ENCODE measurements around the gene BMPR2. TPM values are rescaled to one million over a fixed set of nuclear protein-coding genes. Genes with fewer than 3 reads are reported as not detected.

The BMPR2 gene
- total RNA-seq, 1 experiment from 2014 or later = 27.4 TPM

- Mint-ChIP-seq H3K9me3 (ENCODE audit: unreplicated experiment) (no peaks in the 10 kb centered on the region), H3K27me3 (ENCODE audit: insufficient read depth, unreplicated experiment) (no peaks in the 10 kb centered on the region), H3K27ac (ENCODE audit: low read depth, unreplicated experiment) (no peak overlapping the region), H3K4me3 (ENCODE audit: unreplicated experiment) (no peak overlapping the region), H3K36me3 (ENCODE audit: insufficient read depth, unreplicated experiment) (no peaks in the 10 kb centered on the region), H3K4me1 (ENCODE audit: insufficient read depth, unreplicated experiment) (peaks cover 3% of the 10 kb centered on the region)
- TF ChIP-seq, protein P1, sequence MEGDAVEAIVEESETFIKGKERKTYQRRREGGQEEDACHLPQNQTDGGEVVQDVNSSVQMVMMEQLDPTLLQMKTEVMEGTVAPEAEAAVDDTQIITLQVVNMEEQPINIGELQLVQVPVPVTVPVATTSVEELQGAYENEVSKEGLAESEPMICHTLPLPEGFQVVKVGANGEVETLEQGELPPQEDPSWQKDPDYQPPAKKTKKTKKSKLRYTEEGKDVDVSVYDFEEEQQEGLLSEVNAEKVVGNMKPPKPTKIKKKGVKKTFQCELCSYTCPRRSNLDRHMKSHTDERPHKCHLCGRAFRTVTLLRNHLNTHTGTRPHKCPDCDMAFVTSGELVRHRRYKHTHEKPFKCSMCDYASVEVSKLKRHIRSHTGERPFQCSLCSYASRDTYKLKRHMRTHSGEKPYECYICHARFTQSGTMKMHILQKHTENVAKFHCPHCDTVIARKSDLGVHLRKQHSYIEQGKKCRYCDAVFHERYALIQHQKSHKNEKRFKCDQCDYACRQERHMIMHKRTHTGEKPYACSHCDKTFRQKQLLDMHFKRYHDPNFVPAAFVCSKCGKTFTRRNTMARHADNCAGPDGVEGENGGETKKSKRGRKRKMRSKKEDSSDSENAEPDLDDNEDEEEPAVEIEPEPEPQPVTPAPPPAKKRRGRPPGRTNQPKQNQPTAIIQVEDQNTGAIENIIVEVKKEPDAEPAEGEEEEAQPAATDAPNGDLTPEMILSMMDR (IDR thresholded peaks at IDR 0.05; ENCODE audit: unreplicated experiment) = no peak
- intact Hi-C loops (cut with micrococcal nuclease) = no loop called here
- BruUV-seq (replicated peaks) = no TSS peak
- DNase-seq (ENCODE audit: unreplicated experiment) = no peak
- POLR2A ChIA-PET = no interaction called here
- CTCF ChIA-PET = no interaction called here
Observed at GRCh38 chr2:202604699-202605098, 228.6 kb downstream of the BMPR2 start.

- H3K9me3 Mint-ChIP-seq (ENCODE audit: unreplicated experiment) = no peaks in the 10 kb centered on the region
- DNase-seq (ENCODE audit: unreplicated experiment) = peak; percentile 8
- TF ChIP-seq, protein P1 (IDR thresholded peaks at IDR 0.05; ENCODE audit: unreplicated experiment) = no peak
- no peak overlapping the region for H3K27ac Mint-ChIP-seq (ENCODE audit: low read depth, unreplicated experiment)
- intact Hi-C loops (cut with micrococcal nuclease) = no loop called here
- ChIA-PET POLR2A (no interaction called here), CTCF (no interaction called here)
- H3K36me3 Mint-ChIP-seq (ENCODE audit: insufficient read depth, unreplicated experiment) = no peaks in the 10 kb centered on the region
- peaks cover 8% of the 10 kb centered on the region for H3K4me1 Mint-ChIP-seq (ENCODE audit: insufficient read depth, unreplicated experiment)
- H3K4me3 Mint-ChIP-seq (ENCODE audit: unreplicated experiment) = no peak overlapping the region
- no TSS peak for BruUV-seq (replicated peaks)
- no peaks in the 10 kb centered on the region for H3K27me3 Mint-ChIP-seq (ENCODE audit: insufficient read depth, unreplicated experiment)
Observed at GRCh38 chr2:202605174-202605573, 229.0 kb downstream of the BMPR2 start.

GRCh38 chr2:202608142-202608852, 232.2 kb downstream of the BMPR2 start:
- H3K4me1 Mint-ChIP-seq (ENCODE audit: insufficient read depth, unreplicated experiment) = peaks cover 10% of the 10 kb centered on the region
- CTCF ChIA-PET = interaction anchor here (0.6 kb wide), 1 partner anchor 21 kb away, joined by 4 read pairs; no protein-coding TSS in a partner anchor
- no peaks in the 10 kb centered on the region for H3K9me3 Mint-ChIP-seq (ENCODE audit: unreplicated experiment)
- intact Hi-C loops (cut with micrococcal nuclease) = no loop called here
- POLR2A ChIA-PET = no interaction called here
- H3K27ac Mint-ChIP-seq (ENCODE audit: low read depth, unreplicated experiment) = no peak overlapping the region
- no peaks in the 10 kb centered on the region for H3K27me3 Mint-ChIP-seq (ENCODE audit: insufficient read depth, unreplicated experiment)
- H3K4me3 Mint-ChIP-seq (ENCODE audit: unreplicated experiment) = no peak overlapping the region
- no TSS peak for BruUV-seq (replicated peaks)
- TF ChIP-seq, protein P1 (IDR thresholded peaks at IDR 0.05; ENCODE audit: unreplicated experiment) = no peak
- H3K36me3 Mint-ChIP-seq (ENCODE audit: insufficient read depth, unreplicated experiment) = no peaks in the 10 kb centered on the region
- no peak for DNase-seq (ENCODE audit: unreplicated experiment)

GRCh38 chr2:202609381-202610145, 233.4 kb downstream of the BMPR2 start:
- Mint-ChIP-seq H3K27me3 (ENCODE audit: insufficient read depth, unreplicated experiment) (no peaks in the 10 kb centered on the region), H3K4me3 (ENCODE audit: unreplicated experiment) (no peak overlapping the region), H3K27ac (ENCODE audit: low read depth, unreplicated experiment) (no peak overlapping the region), H3K9me3 (ENCODE audit: unreplicated experiment) (no peaks in the 10 kb centered on the region), H3K4me1 (ENCODE audit: insufficient read depth, unreplicated experiment) (peaks cover 10% of the 10 kb centered on the region), H3K36me3 (ENCODE audit: insufficient read depth, unreplicated experiment) (no peaks in the 10 kb centered on the region)
- no TSS peak for BruUV-seq (replicated peaks)
- intact Hi-C loops (cut with micrococcal nuclease) = no loop called here
- TF ChIP-seq, protein P1 (IDR thresholded peaks at IDR 0.05; ENCODE audit: unreplicated experiment) = no peak
- DNase-seq (ENCODE audit: unreplicated experiment) = peak; percentile 5
- CTCF ChIA-PET = interaction anchor here (0.6 to 2.1 kb wide), 3 partner anchors 8 to 900 kb away, joined by 3 to 8 read pairs (median 4); no protein-coding TSS in a partner anchor
- POLR2A ChIA-PET = interaction anchor here (0.6 to 1.0 kb wide), 2 partner anchors 19 to 25 kb away, joined by 3 to 6 read pairs; partner anchors contain the start of gene FAM117B
